ENCODE measurements around the gene PTPN21. TPM values are rescaled to one million over a fixed set of nuclear protein-coding genes. Genes with fewer than 3 reads are reported as not detected.

The PTPN21 gene
- polyA plus RNA-seq, 2 of the 4 experiments (the other 2 are of a cell fraction), result 6.5 to 8.3 TPM

DNA sequence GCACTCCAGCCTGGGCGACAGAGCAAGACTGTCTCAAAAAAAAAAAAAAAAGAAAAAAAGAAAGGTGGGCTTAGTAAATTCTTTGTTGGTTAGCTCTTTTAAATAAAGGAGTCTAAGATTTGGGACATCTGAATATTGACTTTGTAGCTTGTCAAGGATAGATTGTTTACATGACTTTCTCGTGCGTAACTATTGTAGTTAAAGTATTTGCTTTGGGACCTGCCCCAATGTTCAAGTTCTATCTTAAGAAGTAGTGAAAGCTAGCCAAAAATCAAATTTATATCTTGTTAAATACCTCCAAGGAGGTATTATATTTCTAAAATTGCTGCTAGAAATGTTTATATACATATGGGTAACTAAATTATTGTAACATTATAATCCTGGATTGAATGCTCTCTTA, 32.4 kb downstream of the PTPN21 start:
- DNase-seq (ENCODE audit: low read depth in 1 of 2, low spot score in 1 of 2) (no peak), ATAC-seq (no peak), FAIRE-seq (no peak)
- H3K4me1 ChIP-seq, result peaks cover 24% of the 10 kb centered on the region
- H3K4me3 ChIP-seq, result no peak overlapping the region
- CTCF ChIA-PET, result interaction anchor here (0.7 to 0.8 kb wide), 3 partner anchors 10 to 88 kb away, joined by 3 read pairs; no protein-coding TSS in a partner anchor
- POLR2A ChIA-PET, result no interaction called here
- WGBS (ENCODE audit: missing lambda C conversion rate), result 82% methylated on average over 3 of the region's 3 CpGs
- H3K9me3 ChIP-seq, result no peaks in the 10 kb centered on the region
- H3K4me2 ChIP-seq, result no peak overlapping the region
- TF ChIP-seq RARB (CRISPR knock-in tag; IDR thresholded peaks at IDR 0.05) (no peak), TP53 (CRISPR knock-in tag; IDR thresholded peaks at IDR 0.05) (no peak), MAZ (IDR thresholded peaks at IDR 0.05; ENCODE audit: borderline replicate concordance, low read depth, low read length) (no peak), FOSB (CRISPR knock-in tag; IDR thresholded peaks at IDR 0.05) (no peak), EHMT2 (IDR thresholded peaks at IDR 0.05; ENCODE audit: low read depth) (no peak), NR3C1 (IDR thresholded peaks at IDR 0.05) (no peak), POLR2AphosphoS2 (conservative IDR thresholded peaks at IDR 0.05; ENCODE audit: low read length) (no peak), CEBPB (IDR thresholded peaks at IDR 0.05) (no peak), NFE2L2 (conservative IDR thresholded peaks at IDR 0.05; ENCODE audit: low read length) (no peak), EP300 (IDR thresholded peaks at IDR 0.05) (no peak)
- TF ChIP-seq, protein P1, sequence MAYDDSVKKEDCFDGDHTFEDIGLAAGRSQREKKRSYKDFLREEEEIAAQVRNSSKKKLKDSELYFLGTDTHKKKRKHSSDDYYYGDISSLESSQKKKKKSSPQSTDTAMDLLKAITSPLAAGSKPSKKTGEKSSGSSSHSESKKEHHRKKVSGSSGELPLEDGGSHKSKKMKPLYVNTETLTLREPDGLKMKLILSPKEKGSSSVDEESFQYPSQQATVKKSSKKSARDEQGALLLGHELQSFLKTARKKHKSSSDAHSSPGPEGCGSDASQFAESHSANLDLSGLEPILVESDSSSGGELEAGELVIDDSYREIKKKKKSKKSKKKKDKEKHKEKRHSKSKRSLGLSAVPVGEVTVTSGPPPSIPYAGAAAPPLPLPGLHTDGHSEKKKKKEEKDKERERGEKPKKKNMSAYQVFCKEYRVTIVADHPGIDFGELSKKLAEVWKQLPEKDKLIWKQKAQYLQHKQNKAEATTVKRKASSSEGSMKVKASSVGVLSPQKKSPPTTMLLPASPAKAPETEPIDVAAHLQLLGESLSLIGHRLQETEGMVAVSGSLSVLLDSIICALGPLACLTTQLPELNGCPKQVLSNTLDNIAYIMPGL (CRISPR knock-in tag; IDR thresholded peaks at IDR 0.05; ENCODE audit: borderline replicate concordance), result no peak
- TF ChIP-seq, protein P2, sequence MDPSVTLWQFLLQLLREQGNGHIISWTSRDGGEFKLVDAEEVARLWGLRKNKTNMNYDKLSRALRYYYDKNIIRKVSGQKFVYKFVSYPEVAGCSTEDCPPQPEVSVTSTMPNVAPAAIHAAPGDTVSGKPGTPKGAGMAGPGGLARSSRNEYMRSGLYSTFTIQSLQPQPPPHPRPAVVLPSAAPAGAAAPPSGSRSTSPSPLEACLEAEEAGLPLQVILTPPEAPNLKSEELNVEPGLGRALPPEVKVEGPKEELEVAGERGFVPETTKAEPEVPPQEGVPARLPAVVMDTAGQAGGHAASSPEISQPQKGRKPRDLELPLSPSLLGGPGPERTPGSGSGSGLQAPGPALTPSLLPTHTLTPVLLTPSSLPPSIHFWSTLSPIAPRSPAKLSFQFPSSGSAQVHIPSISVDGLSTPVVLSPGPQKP (IDR thresholded peaks at IDR 0.05; ENCODE audit: low read depth, low read length), result no peak
- peak overlapping the region in 1 of 2 experiments; percentile 29; a peak in 1 of 6 replicates for H3K27ac ChIP-seq

DNA sequence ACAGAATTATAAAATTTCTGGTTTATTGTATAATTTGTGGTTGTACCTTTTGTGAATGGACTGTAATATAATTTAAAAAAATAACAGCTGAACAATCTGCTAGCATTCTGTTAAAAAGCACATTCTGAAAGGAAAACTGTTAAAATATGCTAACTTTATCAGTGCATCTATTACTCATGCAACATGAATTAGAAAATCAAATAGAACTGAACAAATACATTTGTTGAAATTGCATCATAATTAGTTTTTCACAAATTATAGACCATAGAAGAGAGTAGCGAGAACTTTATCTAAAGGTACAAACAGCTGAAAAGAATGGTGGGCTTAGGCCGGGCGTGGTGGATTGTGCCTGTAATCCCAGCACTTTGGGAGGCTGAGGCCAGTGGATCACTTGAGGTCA, 33.0 kb downstream of the PTPN21 start:
- FAIRE-seq (no peak), ATAC-seq (no peak), DNase-seq (ENCODE audit: low read depth in 1 of 2, low spot score in 1 of 2) (no peak)
- no peak overlapping the region for H3K4me2 ChIP-seq
- no peaks in the 10 kb centered on the region for H3K9me3 ChIP-seq
- H3K27ac ChIP-seq, result peak overlapping the region in 1 of 2 experiments; percentile 29; a peak in 1 of 6 replicates
- WGBS (ENCODE audit: missing lambda C conversion rate), result 75% methylated on average over 3 of the region's 3 CpGs
- TF ChIP-seq FOSL2 (IDR thresholded peaks at IDR 0.05) (no peak), FOSL2 (CRISPR knock-in tag; IDR thresholded peaks at IDR 0.05) (peak; percentile 40; the same call in 1 of the 2 replicates), GATA3 (IDR thresholded peaks at IDR 0.05; ENCODE audit: borderline replicate concordance) (peak; percentile 60; the same call in 1 of the 2 replicates), POLR2AphosphoS2 (conservative IDR thresholded peaks at IDR 0.05; ENCODE audit: low read length) (no peak)
- H3K4me1 ChIP-seq, result peaks cover 24% of the 10 kb centered on the region
- no peak overlapping the region for H3K4me3 ChIP-seq
- ChIA-PET CTCF (interaction anchor here (0.7 to 0.8 kb wide), 2 partner anchors 31 to 88 kb away, joined by 3 read pairs; no protein-coding TSS in a partner anchor), POLR2A (no interaction called here)

DNA sequence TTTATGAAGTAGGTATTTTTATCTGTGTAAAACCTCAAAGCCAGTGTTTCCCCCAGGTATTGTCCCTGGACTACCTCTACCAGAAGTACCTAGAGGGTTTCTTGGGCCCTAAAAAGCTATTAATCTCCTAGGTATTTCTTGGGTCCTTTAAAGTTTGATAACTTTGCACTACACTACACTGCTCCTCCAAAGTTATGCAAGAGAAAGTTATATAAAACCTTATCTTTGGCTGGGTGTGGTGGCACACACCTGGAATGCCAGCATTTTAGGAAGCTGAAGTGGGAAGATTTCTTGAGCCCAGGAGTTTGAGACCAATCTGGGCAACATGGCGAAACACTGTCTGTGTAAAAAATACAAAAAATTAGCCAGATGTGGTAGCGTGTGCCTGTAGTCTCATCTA, 34.9 kb downstream of the PTPN21 start:
- peaks cover 24% of the 10 kb centered on the region for H3K4me1 ChIP-seq
- TF ChIP-seq NPAS2 (CRISPR knock-in tag; IDR thresholded peaks at IDR 0.05; ENCODE audit: borderline replicate concordance) (no peak), HEYL (CRISPR knock-in tag; IDR thresholded peaks at IDR 0.05) (no peak), TFCP2L1 (CRISPR knock-in tag; IDR thresholded peaks at IDR 0.05) (no peak), CBX2 (IDR thresholded peaks at IDR 0.05; ENCODE audit: borderline replicate concordance, low read depth) (no peak), RCOR1 (IDR thresholded peaks at IDR 0.05; ENCODE audit: low read depth, low read length) (no peak), CEBPB (IDR thresholded peaks at IDR 0.05) (no peak), KDM1A (IDR thresholded peaks at IDR 0.05; ENCODE audit: low read depth) (no peak), EHMT2 (IDR thresholded peaks at IDR 0.05; ENCODE audit: low read depth) (no peak), FOXS1 (CRISPR knock-in tag; IDR thresholded peaks at IDR 0.05) (no peak), SMC3 (IDR thresholded peaks at IDR 0.05) (no peak), ZC3H11A (IDR thresholded peaks at IDR 0.05) (no peak), JUN (IDR thresholded peaks at IDR 0.05) (no peak)
- TF ChIP-seq, protein P3, sequence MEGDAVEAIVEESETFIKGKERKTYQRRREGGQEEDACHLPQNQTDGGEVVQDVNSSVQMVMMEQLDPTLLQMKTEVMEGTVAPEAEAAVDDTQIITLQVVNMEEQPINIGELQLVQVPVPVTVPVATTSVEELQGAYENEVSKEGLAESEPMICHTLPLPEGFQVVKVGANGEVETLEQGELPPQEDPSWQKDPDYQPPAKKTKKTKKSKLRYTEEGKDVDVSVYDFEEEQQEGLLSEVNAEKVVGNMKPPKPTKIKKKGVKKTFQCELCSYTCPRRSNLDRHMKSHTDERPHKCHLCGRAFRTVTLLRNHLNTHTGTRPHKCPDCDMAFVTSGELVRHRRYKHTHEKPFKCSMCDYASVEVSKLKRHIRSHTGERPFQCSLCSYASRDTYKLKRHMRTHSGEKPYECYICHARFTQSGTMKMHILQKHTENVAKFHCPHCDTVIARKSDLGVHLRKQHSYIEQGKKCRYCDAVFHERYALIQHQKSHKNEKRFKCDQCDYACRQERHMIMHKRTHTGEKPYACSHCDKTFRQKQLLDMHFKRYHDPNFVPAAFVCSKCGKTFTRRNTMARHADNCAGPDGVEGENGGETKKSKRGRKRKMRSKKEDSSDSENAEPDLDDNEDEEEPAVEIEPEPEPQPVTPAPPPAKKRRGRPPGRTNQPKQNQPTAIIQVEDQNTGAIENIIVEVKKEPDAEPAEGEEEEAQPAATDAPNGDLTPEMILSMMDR (IDR thresholded peaks at IDR 0.05), result no peak
- TF ChIP-seq, protein P2 (IDR thresholded peaks at IDR 0.05; ENCODE audit: low read depth, low read length), result no peak
- TF ChIP-seq, protein P4, sequence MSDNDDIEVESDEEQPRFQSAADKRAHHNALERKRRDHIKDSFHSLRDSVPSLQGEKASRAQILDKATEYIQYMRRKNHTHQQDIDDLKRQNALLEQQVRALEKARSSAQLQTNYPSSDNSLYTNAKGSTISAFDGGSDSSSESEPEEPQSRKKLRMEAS (IDR thresholded peaks at IDR 0.05), result no peak
- no peak overlapping the region for H3K4me3 ChIP-seq
- CTCF ChIA-PET, result no interaction called here
- 93% methylated on average over 2 of the region's 2 CpGs for WGBS (ENCODE audit: missing lambda C conversion rate)
- POLR2A ChIA-PET, result no interaction called here
- FAIRE-seq, result no peak
- no peak for ATAC-seq
- no peak overlapping the region for H3K4me2 ChIP-seq
- H3K9me3 ChIP-seq, result no peaks in the 10 kb centered on the region
- H3K27ac ChIP-seq, result no peak overlapping the region
- no peak for DNase-seq (ENCODE audit: low read depth in 1 of 2, low spot score in 1 of 2)
